Measurements from ENCODE around the gene FASN.
"Not testable (repeated sequence)": the region's sequence is repeated elsewhere in the genome, so short reads cannot be mapped to it uniquely, and the experiment has no call there.

Gene FASN

GRCh38 chr17:82054351-82055022 lies 43.5 kb downstream of the FASN start:
- DNase-seq, result no peak

- DNase-seq, result no peak
These were observed 44.3 kb downstream of the FASN start for GRCh38 chr17:82053556-82054263.

GRCh38 chr17:82053130-82053529 lies 44.9 kb downstream of the FASN start:
- DNase-seq, result no peak

GRCh38 chr17:82052638-82053059 lies 45.4 kb downstream of the FASN start:
- no peak for DNase-seq

GRCh38 chr17:82051776-82052637 lies 46.0 kb downstream of the FASN start, which contains the start of the genes GPS1 and RFNG:
Gene GPS1, plus strand, starts transcription at chr17:82051898. Its CDS starts 34 bp downstream, at chr17:82051932.
Gene RFNG, minus strand, starts transcription at chr17:82051811. Its CDS starts 45 bp downstream, at chr17:82051766.
- peak; percentile 45 to 77 for DNase-seq

GRCh38 chr17:82050761-82051641 lies 47.0 kb downstream of the FASN start:
- DNase-seq, result no peak

- no peak for DNase-seq
These were observed 47.8 kb downstream of the FASN start for GRCh38 chr17:82050152-82050760.

- no peak for DNase-seq
These were observed 48.5 kb downstream of the FASN start for GRCh38 chr17:82049521-82049971.

- no peak for DNase-seq
These were observed 48.9 kb downstream of the FASN start for GRCh38 chr17:82049106-82049505.

- no peak for DNase-seq
These were observed 49.5 kb downstream of the FASN start for GRCh38 chr17:82048571-82048971.

- DNase-seq, result no peak
These were observed 50.0 kb downstream of the FASN start for GRCh38 chr17:82047914-82048570.

- no peak for DNase-seq
These were observed 50.7 kb downstream of the FASN start for GRCh38 chr17:82047379-82047778.

- DNase-seq, result no peak
These were observed 51.1 kb downstream of the FASN start for GRCh38 chr17:82046903-82047302.

GRCh38 chr17:82045936-82046484 lies 52.0 kb downstream of the FASN start:
- DNase-seq, result no peak

- no peak for DNase-seq
These were observed 54.5 kb downstream of the FASN start for GRCh38 chr17:82043507-82043906.

GRCh38 chr17:82042649-82043048 lies 55.4 kb downstream of the FASN start:
- no peak for DNase-seq

- DNase-seq, result no peak
These were observed 56.8 kb downstream of the FASN start for GRCh38 chr17:82041144-82041814.

GRCh38 chr17:82039695-82040299 lies 58.2 kb downstream of the FASN start:
- DNase-seq, result no peak

- DNase-seq, result not testable (repeated sequence)
These were observed 59.1 kb downstream of the FASN start for GRCh38 chr17:82038796-82039409.

- no peak for DNase-seq
These were observed 60.2 kb downstream of the FASN start for GRCh38 chr17:82037889-82038195.
